Esophagus (tissue), 2 donors: ENCODE measurements around the gene PHACTR1. TPM values are rescaled to one million over a fixed set of nuclear protein-coding genes. Genes with fewer than 3 reads are reported as not detected.
"Not testable (repeated sequence)": the region's sequence is repeated elsewhere in the genome, so short reads cannot be mapped to it uniquely, and the experiment has no call there.

Source experiments
- H3K27ac ChIP-seq, 2 donors: one replicate each; pipeline ENCODE4 v1.5.1; 2013; ENCODE audit warnings: low read depth in 2 of 2, mild to moderate bottlenecking in 2 of 2, inconsistent platforms in 1 of 2, low read length in 1 of 2, moderate library complexity in 1 of 2
- H3K27me3 ChIP-seq, 2 donors: one replicate each; pipeline ENCODE4 v1.6.1; 2013; ENCODE audit warnings: low read length in 2 of 2, control low read depth in 1 of 2, mild to moderate bottlenecking in 1 of 2; ENCODE audit not compliant: insufficient read depth in 2 of 2, control insufficient read depth in 1 of 2
- H3K36me3 ChIP-seq, 2 donors: one replicate each; pipeline ENCODE4 v1.6.1; 2013; ENCODE audit warnings: low read length in 1 of 2; ENCODE audit not compliant: control insufficient read depth in 2 of 2, insufficient read depth in 2 of 2
- H3K4me1 ChIP-seq, 2 donors: one replicate each; pipeline ENCODE4 v1.6.1; 2013; ENCODE audit warnings: low read length in 1 of 2; ENCODE audit not compliant: control insufficient read depth in 2 of 2, insufficient read depth in 2 of 2
- H3K4me3 ChIP-seq, 2 donors: one replicate each; pipeline ENCODE4 v1.5.1; 2013; ENCODE audit warnings: low read length in 2 of 2, mild to moderate bottlenecking in 2 of 2, low read depth in 1 of 2, moderate library complexity in 1 of 2
- H3K9me3 ChIP-seq, 2 donors: one replicate each; pipeline ENCODE4 v1.6.1; 2013; ENCODE audit warnings: mild to moderate bottlenecking in 2 of 2, low read depth in 1 of 2, low read length in 1 of 2, moderate library complexity in 1 of 2; ENCODE audit not compliant: control insufficient read depth in 2 of 2, insufficient read depth in 1 of 2
- WGBS, 2 donors: extraction: QIAGEN DNeasy Blood & Tissue Kit; methylation state at CpG; one replicate each; pipeline ENCODE4 v1.1.7; 2013; 5-methylcytosine and 5-hydroxymethylcytosine counted together
- polyA plus RNA-seq, 2 donors: library from polyadenylated mRNA; stranded (reverse); fragments of 200-250 nt; gene quantifications; one replicate each; pipeline ENCODE4 v1.2.3, GENCODE V29; 2013
- donor health status: healthy with polysubstance abuse.
- donor health status: Bipolar disorder and iron deficiency.

Gene PHACTR1
- polyA plus RNA-seq, 2 donors = 0.41 to 0.55 TPM

DNA sequence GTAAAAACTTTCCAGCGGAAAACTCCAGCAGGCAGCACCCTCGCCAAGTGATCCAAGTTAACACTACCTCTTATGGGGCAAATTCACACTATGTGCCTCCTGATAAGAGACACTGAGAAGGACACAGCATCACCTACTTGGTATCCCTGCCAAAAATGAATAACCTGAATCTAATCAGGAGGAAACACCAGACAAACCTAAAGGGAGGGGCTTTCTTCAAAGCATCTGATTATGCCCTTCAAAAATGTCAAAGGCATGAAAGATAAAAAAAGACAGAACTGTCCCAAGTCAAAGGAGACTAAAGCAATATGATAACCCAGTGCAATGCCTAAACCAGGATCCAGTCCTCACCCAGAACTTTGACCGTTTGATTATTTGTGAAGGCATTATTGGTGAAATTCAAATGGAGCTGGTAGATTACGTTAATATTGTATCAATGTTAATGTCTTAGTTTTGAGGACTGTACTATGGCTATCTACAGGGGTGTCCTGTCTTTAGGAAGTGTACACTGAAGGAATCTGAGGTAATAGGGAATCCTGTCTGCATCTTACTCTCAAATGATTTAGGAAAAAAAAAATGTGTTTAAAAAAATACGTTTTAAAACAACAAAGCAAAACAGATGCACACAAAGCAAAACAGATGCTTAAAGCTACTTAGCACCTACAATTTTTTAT, 603.5 kb downstream of the PHACTR1 start:
- 93 to 95% methylated on average over 5 of the region's 5 CpGs for WGBS, 2 donors
- Histone ChIP-seq H3K4me3 (no peak overlapping the region), H3K27ac (no peak overlapping the region), H3K4me1 (no peaks in the 10 kb centered on the region), H3K36me3 (peaks cover 20% of the 10 kb centered on the region in 2 donors), H3K9me3 (no peaks in the 10 kb centered on the region), H3K27me3 (no peaks in the 10 kb centered on the region)

- not testable (repeated sequence) for H3K9me3 ChIP-seq, H3K4me1 ChIP-seq, H3K27me3 ChIP-seq, H3K4me3 ChIP-seq, H3K27ac ChIP-seq, H3K36me3 ChIP-seq
- WGBS, 2 donors = 81 to 83% methylated on average over 3 of the region's 3 CpGs
Measured at GRCh38 chr6:13326031-13326586, 609.5 kb downstream of the PHACTR1 start.

DNA sequence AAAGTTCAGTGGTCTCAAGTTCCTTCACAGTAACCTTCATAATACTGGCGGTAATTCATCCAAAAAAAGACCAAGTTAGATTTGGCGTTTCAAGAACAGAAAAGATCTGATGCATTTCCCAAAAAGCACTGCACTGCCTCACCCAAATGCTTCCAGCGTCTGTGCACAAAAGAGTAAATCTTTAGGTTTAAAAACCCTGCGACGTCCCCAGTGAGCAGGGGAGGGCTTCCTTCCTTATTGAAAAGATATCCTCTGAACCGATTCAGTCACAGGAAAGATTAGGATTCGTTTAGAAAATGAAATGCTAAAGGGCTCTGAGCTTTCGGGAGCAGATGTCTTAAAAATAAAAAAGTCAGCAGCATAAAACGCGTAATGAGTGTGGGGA, 611.1 kb downstream of the PHACTR1 start:
- H3K9me3 ChIP-seq = no peaks in the 10 kb centered on the region
- H3K27me3 ChIP-seq = no peaks in the 10 kb centered on the region
- peak overlapping the region; percentile 98 to 100 for H3K27ac ChIP-seq
- 1% methylated on average over 10 of the region's 10 CpGs for WGBS, 2 donors
- H3K4me3 ChIP-seq = peak overlapping the region; percentile 81 to 87
- no peaks in the 10 kb centered on the region for H3K36me3 ChIP-seq
- no peaks in the 10 kb centered on the region for H3K4me1 ChIP-seq

GRCh38 chr6:13328076-13328874, 611.7 kb downstream of the PHACTR1 start, which contains the start of gene TBC1D7:
Gene TBC1D7, minus strand, starts transcription at chr6:13328537. Its CDS starts 1,639 bp downstream, at chr6:13326898.
- Histone ChIP-seq H3K36me3 (no peaks in the 10 kb centered on the region), H3K27ac (peak within 1 kb of the TSS; percentile 98 to 100), H3K4me1 (no peaks in the 10 kb centered on the region), H3K9me3 (no peaks in the 10 kb centered on the region), H3K27me3 (no peaks in the 10 kb centered on the region), H3K4me3 (peak within 1 kb of the TSS; percentile 81 to 87)
- WGBS, 2 donors = 0% methylated on average over 36 to 63 of the region's 63 CpGs

- Histone ChIP-seq H3K9me3 (no peaks in the 10 kb centered on the region), H3K4me1 (no peaks in the 10 kb centered on the region)
- 2% methylated on average over 2 of the region's 2 CpGs for WGBS, 2 donors
Measured at GRCh38 chr6:13328875-13329183, 612.3 kb downstream of the PHACTR1 start.

DNA sequence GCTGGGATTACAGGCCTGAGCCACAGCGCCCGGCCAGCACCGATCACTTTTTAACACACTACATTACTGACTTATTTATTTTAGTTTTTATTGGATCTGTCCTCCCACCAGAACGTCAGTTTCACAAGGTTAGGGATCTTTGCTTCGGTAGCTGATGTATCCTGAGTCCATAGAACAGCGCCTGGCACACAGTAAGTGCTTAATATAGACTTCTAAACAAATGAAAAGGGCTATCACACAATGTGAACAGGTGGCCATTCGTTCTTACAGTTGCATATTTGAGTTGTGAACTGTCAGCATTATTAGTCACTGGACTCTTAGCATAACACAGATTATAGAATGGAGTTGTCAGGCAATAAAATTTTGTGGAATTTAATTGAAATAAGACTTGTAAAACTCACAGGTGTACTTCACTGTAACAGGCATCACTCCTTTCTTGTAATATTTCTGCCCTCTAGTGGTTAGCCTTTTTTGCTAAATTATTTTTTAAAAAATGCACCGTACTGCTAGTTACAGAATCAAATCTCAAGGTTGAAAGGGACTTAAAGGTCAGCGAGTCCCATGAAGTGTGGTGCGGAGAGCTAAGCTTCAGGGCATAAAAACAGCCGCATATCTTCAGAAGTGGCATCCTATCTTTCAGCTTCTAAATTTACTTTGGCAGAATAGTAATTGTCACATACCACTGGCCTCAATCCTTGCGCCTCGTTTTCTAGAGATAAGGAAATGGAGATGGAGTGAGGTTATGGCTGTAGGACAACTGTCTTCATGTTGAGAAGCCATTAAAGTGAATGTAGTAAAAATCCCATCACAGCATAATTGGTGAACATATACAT, 615.2 kb downstream of the PHACTR1 start:
- Histone ChIP-seq H3K36me3 (no peaks in the 10 kb centered on the region), H3K9me3 (no peaks in the 10 kb centered on the region), H3K4me1 (no peaks in the 10 kb centered on the region), H3K4me3 (no peak overlapping the region), H3K27me3 (no peaks in the 10 kb centered on the region), H3K27ac (no peak overlapping the region)
- 53 to 58% methylated on average over 13 of the region's 13 CpGs for WGBS, 2 donors

More at GRCh38 chr6:13328875-13329183, 612.3 kb downstream of the PHACTR1 start:
- H3K4me3 ChIP-seq = peak overlapping the region; percentile 81 to 87
- H3K27ac ChIP-seq = peak overlapping the region; percentile 98 to 100
- no peaks in the 10 kb centered on the region for H3K36me3 ChIP-seq
- H3K27me3 ChIP-seq = no peaks in the 10 kb centered on the region

DNA sequence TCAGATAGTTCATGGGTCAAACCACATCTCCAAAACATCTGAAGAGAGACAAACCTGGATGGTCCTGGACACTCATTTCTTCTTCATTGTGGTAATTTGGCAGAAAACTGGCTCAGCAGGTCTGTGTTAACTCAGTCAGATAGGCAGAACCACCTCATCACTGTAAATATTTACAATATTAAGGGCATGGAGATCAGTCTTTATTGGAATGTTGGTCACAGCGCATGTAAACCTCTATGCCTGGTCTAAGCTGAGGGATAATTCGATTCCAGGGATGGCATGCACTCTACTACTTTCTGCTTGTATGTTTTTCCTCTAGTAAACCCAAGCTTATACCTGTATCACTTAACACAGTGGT, 615.8 kb downstream of the PHACTR1 start:
- Histone ChIP-seq H3K9me3 (no peaks in the 10 kb centered on the region), H3K4me1 (no peaks in the 10 kb centered on the region), H3K27ac (no peak overlapping the region), H3K27me3 (no peaks in the 10 kb centered on the region), H3K4me3 (no peak overlapping the region), H3K36me3 (no peaks in the 10 kb centered on the region)
- WGBS, 2 donors = 81 to 83% methylated on average over 2 of the region's 2 CpGs

- 39 to 52% methylated on average over 3 of the region's 3 CpGs for WGBS, 2 donors
- H3K4me3 ChIP-seq = no peak overlapping the region
Measured at GRCh38 chr6:13334953-13335352, 618.4 kb downstream of the PHACTR1 start.

GRCh38 chr6:13336553-13336952, 620.0 kb downstream of the PHACTR1 start:
- Histone ChIP-seq H3K9me3 (peaks cover 0 to 3% of the 10 kb centered on the region in 2 donors), H3K4me1 (no peaks in the 10 kb centered on the region), H3K36me3 (no peaks in the 10 kb centered on the region), H3K4me3 (no peak overlapping the region), H3K27ac (no peak overlapping the region), H3K27me3 (no peaks in the 10 kb centered on the region)
- 13 to 23% methylated on average over 11 of the region's 11 CpGs for WGBS, 2 donors

More at GRCh38 chr6:13334953-13335352, 618.4 kb downstream of the PHACTR1 start:
- no peaks in the 10 kb centered on the region for H3K9me3 ChIP-seq
- no peaks in the 10 kb centered on the region for H3K27me3 ChIP-seq
- H3K27ac ChIP-seq = no peak overlapping the region
- H3K4me1 ChIP-seq = no peaks in the 10 kb centered on the region
- no peaks in the 10 kb centered on the region for H3K36me3 ChIP-seq
